GM19397 (cell line): Measurements from ENCODE around the gene LRRC3B.
"Not testable (repeated sequence)": the region's sequence is repeated elsewhere in the genome, so short reads cannot be mapped to it uniquely, and the experiment has no call there.

Experiments
- ATAC-seq: cut with Tn5 transposase; IDR thresholded peaks from one replicate; pipeline ENCODE4 v1.9.1; 2021; ENCODE audit warnings: mild to moderate bottlenecking, moderate library complexity; ENCODE audit not compliant: unreplicated experiment

LRRC3B gene, protein sequence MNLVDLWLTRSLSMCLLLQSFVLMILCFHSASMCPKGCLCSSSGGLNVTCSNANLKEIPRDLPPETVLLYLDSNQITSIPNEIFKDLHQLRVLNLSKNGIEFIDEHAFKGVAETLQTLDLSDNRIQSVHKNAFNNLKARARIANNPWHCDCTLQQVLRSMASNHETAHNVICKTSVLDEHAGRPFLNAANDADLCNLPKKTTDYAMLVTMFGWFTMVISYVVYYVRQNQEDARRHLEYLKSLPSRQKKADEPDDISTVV

DNA sequence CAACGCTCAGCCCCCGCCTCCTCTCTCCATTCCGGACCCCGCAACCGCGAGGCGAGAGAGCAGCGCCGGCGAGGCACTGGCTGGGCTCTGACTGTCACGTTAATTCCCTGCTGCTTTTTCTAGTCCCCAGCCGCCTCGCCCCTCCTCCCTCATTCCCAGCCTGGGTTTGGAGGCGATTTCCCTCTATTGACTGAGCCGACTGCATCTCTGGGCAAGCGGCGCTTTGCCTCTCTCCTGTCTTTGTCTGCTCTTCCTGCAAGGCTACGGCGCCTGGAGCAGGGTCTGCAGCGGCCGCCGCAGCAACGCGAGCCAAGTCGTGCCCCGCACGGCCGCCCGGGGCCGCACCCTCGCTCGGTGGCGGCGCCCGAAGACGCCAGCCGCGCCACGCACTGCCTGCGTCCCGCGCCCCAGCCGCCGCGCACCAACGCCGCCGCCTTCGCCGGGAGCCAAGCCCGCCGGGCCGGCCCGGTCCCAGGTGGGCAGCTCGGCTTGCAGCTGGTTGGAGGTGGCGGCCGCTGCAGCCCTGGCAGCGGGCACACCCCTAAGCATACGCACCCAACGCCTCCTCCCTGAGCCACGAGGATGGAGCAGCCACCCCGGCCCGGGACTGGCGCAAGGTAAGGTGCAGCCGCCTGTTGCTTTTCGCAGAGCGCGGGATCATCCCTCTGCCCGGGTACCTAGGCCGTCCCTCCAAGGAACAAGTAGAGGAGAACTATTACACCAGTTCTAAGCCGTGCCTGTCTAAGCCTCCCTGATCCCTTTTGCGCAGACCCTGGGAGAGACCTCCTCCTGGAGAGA, at the start of gene LRRC3B:
LRRC3B (plus strand) TSS at position 152 of the 798 bp plus-strand sequence. CDS start 86,901 bp downstream, outside the sequence.
- no peak for ATAC-seq

DNA sequence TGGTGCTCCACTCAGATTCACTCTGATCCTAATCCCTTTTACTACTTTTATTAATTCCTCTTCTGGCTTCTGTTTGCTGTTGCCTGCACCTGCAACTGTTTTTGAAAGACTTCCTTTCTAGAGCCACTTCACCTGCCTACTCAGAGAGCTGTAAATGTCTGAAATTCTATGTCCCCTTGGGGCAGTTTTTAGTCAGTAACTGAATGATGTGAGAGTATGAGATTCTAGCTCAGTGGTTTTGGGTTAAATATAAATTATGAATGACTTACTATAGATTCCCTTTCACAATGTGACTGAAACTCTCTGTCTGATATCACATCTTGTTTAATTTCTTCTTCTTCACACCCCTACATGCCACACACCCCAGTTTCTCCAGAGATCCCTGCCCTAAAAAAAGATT, 47.8 kb upstream of the LRRC3B start:
- no peak for ATAC-seq

DNA sequence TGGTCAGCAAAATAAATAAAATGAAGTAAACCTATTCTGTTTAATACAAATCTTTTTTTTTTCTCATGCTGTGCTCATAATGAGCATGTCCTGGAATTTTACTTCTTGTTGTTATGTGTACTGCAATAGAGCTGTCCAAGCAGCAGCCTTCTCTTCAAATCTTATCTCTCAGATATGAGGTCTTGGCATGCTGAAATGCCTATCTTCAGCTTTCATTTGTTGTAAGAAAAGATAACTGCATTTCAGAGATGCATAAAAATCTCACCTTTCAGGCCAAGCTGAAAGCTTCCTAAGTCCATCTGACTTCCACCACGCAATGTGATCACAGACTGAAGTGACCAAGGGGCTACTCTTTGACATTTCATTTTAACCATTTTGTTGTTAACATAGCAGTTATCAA, 43.5 kb upstream of the LRRC3B start:
- ATAC-seq: no peak

DNA sequence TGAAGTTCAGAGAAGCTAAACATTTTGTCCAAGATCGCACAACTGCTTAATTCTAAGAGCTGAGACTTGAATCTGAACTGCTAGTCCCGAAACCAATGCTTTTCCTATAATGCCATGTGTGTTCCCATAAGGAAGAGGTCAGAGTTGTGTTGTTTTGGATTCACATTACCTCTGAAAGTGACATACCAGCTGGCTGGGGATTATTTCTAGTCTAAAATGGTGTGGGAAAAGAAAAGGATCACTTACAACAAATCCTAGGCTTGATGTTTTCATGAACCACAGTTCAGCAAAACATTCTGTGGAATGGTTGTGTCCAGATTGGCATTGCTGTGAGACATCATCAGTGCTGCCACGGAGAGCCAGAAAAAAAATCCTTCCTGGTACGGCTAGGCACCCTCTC, 35.0 kb upstream of the LRRC3B start:
- ATAC-seq: no peak

DNA sequence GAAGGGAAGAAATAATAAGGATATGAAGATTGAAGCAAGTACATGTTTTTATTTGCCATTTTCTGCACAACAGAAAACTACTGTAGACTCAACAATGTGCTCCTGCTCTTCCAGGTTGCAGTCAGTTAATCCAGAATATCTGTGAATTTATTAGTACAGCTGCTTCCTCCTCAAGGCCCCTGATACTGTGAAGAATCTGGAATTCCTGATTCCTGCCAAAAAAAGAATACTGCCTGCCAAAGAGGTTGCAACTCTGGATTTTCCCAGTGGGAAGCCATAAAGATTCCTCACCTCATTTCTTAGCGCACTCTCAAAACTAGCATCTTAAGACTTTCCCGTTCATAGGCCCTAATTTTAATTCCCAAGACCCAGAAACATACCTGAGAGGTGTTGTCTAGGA, 33.6 kb upstream of the LRRC3B start:
- ATAC-seq: no peak

DNA sequence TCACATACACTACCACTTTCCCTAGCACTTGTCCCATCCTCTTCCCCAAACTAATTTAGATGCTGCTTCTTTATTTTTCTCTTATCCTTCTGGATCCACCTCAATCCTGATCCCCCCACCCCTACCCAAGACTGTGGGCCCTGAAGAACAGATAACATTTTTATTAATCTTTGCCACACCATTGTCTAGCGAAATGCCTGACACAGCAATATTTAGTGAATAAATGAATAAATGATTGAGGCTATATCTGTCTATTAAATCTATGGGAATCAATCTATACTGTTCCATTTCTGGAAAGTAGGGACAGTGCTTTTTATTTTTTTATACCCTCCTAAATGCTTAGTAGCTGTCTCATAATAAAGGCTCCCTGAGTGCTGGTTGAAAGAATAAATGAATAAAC, 32.9 kb upstream of the LRRC3B start:
- ATAC-seq: no peak

DNA sequence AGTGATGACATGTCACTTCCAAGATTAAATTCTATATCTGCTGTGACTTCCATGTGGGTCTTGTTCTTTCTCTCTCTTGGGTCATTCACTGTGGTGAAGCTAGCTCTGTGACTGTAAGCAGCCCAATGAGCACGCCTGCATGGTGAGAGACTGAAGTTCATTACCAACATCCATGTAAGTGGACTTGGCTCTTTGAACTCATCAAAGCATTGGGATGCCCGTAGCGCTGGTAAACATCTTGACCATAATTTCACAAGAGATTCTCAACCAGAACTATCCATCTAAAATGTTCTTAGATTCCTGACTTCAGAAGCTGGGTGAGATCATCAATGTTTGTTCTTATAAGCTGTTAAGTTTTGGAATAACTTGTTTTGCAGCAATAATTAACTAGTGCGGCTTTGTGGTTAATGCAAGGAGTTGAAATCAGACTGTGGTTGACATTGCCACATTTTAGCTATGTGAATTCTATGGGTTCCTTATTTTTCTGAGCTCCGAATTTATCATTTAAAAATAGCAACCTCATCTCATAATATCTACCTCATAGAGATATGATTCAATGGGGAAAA, 31.6 kb upstream of the LRRC3B start:
- no peak for ATAC-seq

DNA sequence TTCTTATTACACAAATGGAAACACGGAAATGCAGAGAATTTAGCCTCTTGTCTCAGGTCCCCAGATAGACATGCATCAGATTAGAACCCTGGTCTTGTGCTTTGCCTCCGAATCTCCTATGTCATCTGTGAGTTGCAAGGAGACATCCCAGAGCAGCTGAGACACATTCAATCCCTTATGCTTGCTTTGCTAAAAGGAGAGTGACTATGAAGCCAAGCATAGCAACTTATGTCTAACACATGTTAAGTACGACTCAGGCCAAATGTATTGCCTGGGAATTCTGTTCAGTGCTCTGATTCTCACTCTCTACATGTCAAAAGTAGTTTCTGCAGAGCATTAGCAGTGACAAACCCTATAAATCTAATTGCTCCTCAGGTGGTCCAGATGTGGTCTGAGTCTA, 30.6 kb upstream of the LRRC3B start:
- no peak for ATAC-seq

DNA sequence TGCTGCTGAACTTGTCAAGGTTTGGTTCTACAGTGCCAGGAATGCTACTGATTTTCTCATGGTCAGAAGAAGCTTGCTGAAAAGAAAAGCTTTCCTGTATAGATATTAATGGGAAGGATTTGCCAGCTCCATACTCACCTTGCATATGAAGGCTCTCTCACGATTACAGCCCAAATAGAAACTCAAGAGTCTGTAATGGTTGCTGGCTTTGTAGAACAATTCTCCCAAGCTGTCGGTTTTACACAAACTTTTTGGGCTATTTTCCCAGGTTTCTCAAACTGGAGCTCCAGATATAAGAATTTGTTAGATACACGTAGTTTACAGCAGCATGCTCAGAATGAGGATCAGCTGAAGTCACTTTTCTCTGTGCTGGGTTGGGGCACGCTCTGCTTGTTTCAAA, 30.1 kb upstream of the LRRC3B start:
- no peak for ATAC-seq

DNA sequence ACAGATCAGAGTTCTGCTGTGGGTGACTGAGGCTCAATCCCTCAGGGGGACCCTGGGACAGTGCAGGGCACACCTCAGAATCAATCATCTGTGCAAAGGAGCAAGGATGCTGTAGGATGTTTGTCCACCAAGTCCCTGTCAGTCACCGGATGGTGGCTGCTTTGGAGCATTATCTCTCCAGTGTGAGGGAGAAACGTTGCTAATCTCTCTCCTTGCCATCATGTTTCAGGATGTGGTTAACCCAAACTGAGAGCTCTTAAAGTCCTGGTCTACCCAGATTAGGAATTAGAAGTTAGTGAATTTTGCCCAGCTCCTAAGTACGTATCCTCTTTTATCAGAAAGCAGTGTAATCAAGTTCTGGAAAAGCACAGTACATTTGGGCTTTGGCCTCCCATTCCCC, 26.2 kb upstream of the LRRC3B start:
- ATAC-seq: no peak

DNA sequence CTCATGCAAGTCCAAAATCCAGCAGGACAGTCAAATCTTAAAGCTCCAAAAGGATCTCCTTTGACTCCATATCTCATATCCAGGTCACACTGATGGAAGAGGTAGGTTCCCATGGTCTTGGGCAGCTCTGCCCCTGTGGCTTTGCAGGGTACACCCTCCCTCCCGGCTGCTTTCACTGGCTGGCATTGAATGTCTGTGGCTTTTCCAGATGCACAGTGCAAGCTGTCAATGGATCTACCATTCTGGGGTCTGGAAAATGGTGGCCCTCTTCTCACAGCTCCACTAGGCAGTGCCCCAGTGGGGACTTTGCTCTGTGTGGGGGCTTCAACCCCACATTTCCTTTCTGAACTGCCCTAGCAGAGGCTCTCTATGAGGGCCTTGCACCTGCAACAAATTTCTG, 19.3 kb upstream of the LRRC3B start:
- not testable (repeated sequence) for ATAC-seq

DNA sequence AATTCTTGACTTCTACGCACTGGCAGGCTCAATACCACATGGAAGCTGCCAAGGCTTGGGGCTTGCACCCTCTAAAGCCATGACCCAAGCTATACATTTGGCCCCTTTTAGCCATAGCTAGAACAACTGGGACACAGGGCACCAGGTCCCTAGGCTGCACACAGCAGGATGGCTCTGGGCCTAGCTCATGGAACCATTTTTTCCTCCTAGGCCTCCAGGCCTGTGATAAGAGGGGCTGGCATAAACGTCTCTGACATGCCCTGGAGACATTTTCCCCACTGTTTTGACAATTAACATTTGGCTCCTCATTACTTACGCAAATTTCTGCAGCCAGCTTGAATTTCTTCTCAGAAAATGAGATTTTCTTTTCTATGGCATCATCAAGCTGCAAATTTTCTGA, 18.8 kb upstream of the LRRC3B start:
- ATAC-seq: not testable (repeated sequence)

DNA sequence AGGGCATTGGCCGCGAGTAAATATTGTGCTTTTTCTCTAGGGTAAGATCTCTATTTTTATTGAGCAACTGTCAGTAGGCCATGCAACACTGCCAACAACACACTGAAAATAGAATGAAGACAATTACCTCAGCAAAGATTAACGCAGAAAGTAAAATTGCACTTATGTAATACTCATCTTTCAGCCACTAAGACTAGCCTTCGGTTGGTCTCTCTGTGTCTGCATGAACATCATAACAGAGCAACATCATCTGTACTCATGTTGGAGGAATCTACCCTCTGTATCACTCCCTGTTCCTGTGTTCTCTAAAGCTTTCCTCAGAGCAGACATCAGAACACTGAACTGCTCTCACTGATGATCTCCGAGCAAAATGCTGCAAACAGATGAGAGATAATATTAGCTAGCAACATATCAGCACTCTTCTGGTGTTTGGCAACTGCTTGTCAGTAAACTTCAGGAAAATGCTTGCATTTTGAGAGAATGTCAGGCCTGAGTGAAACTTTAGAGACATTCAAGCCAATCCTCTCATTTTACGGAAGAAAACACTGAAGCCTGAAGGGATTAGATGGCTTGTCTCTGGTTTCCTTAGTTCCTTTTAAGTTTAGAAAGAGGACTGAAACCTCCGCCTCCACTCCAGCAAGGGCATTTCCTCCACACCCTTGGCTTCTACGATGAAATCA, 8.4 kb upstream of the LRRC3B start:
- ATAC-seq: no peak

DNA sequence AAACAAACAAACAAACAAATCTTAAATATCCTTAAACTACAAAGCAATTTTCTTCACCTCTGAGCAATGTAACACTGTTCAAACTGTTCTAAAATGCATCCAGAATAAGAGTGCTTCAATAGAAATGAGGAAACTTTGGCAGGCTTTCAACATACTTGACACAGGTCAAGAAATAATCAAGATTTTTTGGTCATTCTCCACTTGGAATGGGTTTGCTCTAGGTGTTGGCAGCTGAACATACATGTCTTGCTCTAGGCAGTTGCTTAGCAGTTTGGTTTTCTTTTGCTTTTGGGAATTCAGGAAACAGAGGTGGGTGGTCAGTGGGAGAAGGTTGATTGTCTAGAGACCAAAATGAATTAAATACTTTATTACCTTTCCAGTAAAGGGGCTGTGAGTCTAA, 1.4 kb upstream of the LRRC3B start:
- ATAC-seq: no peak

DNA sequence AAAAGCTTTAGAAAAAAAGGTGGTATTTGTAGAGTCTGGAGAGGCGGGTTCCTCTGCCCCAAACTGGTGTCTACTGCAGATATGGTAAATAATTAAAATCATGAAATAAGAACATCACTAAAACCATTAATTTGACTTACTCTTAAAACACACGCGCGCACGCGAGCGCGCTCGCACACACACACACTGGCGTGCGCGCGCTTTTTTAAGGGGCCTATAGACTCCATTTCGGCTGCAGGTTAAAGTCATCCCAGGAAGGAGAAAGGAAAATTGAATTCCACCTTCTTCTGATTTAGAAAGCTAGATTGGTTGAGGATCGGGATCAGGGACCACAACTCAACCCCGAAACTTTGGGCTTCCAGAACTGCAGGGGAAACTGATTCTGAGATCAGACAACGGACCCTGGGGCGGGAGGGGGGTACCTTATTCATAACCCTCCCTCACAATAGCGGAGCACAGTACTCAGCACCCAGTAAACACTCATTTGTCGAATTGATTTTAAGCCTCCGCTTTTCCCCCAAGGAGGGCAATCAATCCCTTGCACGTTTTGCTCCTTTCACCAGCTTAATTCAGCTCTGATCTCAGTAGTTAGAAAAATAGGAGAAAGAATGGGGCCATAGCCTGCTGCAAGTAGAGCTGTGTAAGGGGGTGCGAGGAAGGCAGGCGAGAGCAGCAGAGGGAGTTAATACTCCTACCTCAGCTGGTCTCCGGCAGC, 509 bp upstream of the LRRC3B start:
- no peak for ATAC-seq

DNA sequence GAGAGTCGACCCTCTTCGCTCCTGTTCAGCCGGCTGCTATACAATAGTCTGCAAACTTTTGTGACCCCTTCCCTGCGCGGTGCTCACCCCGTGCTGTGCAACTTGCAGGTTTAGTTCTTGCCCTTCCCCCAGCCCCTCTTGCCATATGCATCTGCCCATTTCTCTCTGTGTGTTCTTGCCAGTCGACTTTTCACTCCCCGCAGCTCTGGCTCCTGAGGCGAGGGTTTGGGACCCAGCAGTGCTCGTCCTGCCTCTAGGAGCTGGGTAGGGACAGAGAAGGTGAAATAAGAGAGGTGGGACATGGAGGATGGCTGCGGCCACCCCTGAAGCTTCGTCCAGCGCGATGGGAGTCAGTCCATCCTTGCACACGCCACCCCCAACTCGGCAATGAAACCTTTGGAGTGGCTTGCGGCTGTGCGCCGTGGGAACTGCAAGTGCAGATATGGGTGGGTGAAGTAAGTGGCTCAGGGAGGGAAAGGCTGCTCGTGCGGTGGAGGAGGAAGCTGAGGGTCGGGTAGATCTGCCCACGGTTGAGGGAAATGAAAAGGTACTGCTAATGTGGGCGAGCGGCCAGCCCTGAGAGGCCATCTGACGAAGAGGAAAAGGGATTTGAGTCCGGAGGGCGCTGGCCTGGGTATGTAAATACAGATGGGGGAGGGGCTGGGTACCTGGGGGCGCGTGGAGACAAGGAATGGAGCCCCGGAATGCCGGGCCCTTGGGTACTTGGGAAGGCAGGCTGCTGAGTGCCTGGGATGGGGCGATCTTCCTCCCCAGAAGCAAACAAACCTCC, 1.0 kb downstream of the LRRC3B start:
- ATAC-seq: no peak

DNA sequence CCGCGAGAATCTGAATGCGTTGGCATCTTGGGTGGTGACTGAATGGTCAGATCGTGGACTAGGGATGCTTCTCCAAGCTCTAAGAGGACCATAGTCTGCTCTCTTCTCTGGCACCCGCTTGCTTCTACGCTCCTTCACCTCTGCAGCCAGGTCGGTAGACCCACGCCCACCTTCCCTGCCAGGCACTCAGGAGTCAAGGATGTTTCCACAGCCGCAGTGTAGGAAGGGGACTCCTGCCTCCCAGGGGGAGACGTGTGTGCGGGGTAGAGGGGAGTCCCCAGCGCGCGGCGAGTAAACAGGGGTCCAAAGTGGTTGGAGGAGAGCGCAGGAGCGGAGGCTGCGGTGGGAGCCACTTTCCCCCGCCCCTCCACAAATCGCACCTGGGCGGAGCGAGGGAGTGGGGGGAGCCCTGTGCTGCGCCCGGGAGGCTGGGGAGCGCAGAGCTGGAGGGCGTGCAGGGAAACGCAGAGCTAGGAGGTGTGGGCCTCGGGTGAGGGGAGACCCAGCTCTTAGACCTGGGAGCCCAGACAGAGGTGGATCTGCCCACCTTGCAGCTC, 1.7 kb downstream of the LRRC3B start:
- no peak for ATAC-seq

DNA sequence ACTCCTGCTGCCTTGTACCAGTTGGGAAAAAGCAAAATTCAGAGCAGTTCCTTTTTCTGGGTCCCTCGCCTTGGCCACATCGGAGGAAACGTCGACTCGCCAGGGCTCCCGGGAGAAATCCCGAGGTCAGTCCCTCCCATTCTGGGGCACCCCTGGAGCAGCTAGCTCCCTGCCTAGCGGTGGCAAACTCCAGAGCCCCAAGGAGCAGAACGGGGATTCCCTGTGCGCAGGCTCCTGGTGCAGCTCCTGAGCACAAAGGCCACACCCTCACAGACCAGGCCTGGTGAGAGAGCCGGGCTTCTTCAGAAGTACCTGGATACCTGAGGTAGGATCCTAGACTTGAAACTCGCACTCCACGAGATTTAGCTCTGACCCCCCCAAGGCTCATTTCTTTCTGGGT, 2.6 kb downstream of the LRRC3B start:
- ATAC-seq: no peak

DNA sequence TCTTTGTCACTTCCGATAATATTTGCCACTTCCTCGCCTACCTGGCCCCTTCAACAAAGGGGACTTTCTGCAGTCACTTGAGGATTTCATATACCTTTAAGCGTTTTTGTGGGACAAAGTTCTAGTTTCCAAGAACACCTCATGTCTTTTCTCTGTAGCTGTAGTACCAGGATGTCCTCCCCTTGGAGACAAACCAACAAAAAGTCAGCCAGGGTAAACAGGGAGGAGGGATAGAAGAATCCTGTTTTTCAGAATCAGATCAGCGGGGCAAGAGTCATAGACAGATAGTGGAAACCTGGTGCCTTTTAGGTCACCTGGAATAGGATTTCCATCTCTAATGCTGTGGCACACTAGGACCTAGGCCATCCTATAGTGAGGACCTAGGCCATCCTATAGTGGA, 4.5 kb downstream of the LRRC3B start:
- ATAC-seq: no peak

DNA sequence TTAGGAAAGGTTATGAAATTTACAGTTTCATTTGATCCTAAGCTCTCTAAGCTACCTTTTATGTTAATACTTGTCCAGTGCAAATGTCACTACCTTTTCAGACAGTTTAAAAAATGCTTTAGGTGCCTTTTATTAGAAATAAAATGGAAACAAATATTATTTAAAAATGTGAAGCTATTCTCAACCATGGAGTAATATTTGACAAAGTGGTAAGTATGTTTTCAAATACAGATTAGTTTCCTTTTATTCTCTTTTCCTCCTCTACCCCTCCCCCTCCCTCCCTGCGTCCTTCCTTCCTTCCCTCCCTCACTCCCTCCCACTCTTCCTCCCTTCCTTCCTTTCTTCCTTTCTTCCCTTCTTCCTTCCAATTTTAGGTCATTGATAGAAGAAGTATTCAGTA, 6.3 kb downstream of the LRRC3B start:
- ATAC-seq: no peak
